HTR-8/SVneo (cell line): ENCODE results near the gene APCDD1.
A peak's percentile ranks its signal among the peaks of the same experiment; 100 is the strongest.
"Not testable (repeated sequence)": the region's sequence is repeated elsewhere in the genome, so short reads cannot be mapped to it uniquely, and the experiment has no call there.

Experiments
- DNase-seq: peaks from one replicate; pipeline ENCODE4 v3.0.0; 2011; ENCODE audit warnings: low spot score, mixed read lengths; ENCODE audit not compliant: insufficient read length
- FAIRE-seq: peaks from 2 replicates; lab custom pipeline; 2011; peaks lifted over from hg19 to GRCh38; lab: Jason Lieb, UNC

APCDD1 gene

DNA sequence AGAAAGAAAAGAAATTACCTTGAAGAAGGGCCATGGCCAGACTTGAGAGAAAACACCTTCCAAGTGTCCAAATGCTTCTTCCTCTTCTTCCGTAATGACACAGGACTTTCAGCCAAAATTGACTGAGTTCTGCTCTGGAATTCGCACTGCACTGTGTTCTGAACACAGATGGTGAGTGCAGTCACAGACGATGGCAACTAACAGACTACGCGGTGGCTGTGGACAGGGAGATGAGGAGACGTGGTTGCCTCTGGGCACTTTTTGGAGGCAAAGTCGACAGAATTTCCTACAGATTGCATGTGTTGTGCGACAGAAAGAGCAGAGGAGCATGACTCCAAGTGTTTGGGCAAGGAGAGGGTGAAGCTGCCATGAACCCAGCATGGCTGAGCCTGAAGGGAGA lies 67.1 kb downstream of the APCDD1 start:
- DNase-seq, result no peak
- no peak for FAIRE-seq

DNA sequence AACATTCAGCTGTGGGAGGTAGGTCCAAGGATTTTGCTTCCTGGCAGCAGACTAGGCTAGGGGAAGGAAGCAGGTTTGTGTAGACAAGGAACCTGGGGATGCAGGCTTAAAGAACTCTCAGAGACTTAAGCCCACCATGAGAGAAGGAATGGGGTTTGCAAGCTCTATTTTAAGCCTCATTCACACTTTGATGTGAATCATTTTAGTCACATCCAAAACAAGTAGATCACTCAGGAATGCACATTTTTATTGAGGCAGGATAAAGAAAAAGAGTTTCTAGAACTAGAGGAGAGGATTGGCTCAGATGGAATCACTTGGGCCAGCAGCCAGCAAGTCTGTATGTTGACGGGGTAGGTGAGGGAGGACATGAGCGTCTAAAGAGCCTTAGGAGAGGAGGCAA lies 68.1 kb downstream of the APCDD1 start:
- FAIRE-seq (no peak), DNase-seq (no peak)

DNA sequence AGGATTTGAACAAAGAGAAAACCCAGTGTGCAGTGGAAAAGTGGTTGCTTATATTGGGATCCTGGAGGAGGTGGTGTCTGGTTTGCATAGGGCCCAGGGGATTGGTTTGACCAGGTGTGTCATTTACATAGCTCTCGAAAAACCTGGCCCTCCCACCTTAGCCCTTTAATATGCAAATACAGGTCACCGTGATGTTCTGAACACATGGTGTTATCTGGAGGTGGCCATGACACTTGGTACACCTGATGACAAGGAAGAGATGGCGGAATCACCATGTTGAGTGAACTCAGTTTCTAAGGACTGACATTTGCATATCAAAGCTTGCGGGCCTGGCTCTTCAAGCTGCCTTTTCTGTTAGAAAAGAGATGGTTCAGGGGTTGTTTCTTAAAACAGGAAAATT lies 69.1 kb downstream of the APCDD1 start:
- no peak for DNase-seq
- FAIRE-seq, result no peak

DNA sequence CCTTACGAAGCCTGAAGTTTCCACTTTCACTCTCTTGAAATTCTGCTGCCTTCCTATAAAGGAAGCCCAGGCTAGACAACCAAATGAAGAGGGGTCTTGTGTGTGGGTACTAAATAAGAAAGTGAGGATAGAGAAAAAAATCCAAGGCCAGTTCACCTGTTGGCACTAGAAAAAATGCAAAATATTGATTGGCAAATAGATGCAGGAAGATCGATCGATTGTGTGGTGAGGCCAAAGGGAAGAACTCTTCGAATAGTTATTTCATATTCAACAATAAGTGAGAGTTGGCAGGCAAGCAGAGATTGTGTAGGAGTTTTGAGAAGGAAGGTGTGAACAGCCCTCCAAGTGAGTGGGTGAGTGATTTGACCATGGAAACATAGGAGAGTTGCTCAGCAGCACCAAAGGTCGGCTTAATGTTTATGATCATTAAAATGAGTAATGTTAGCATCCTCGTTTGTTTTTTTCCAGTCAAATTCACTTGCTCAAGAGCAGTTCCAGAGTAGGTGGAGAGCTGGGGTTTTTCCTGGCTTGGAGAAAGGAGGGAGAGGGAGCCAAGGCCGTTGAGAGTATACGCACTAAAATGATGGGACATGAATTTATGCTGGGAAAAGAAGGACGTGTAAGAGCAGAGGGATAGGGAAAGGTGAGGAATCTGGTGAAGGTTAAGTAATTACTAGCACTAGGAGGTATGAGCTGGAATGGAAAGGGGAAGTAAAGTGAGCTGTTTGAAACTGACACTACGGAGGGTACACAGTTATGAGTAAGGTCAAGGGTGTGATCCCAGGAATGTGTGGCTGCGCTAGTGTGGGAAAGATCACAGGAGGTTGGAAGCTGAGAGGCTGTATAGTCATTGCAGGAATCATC lies 70.3 kb downstream of the APCDD1 start:
- DNase-seq, result no peak
- no peak for FAIRE-seq

DNA sequence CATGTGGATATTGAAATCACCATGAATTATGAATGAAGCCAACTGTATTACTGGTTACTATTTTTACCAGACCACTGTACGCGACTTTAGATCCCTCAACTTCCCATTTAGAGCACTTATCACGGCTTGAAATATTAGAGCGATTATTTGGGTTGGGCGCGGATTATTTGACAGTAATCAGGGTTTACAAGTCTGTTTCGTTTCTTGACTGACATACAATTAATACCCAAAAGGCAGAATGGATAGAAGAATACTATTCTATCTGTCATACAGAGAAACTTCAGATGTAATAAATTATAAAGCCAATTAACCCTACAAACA lies 70.9 kb downstream of the APCDD1 start:
- DNase-seq (no peak), FAIRE-seq (no peak)

DNA sequence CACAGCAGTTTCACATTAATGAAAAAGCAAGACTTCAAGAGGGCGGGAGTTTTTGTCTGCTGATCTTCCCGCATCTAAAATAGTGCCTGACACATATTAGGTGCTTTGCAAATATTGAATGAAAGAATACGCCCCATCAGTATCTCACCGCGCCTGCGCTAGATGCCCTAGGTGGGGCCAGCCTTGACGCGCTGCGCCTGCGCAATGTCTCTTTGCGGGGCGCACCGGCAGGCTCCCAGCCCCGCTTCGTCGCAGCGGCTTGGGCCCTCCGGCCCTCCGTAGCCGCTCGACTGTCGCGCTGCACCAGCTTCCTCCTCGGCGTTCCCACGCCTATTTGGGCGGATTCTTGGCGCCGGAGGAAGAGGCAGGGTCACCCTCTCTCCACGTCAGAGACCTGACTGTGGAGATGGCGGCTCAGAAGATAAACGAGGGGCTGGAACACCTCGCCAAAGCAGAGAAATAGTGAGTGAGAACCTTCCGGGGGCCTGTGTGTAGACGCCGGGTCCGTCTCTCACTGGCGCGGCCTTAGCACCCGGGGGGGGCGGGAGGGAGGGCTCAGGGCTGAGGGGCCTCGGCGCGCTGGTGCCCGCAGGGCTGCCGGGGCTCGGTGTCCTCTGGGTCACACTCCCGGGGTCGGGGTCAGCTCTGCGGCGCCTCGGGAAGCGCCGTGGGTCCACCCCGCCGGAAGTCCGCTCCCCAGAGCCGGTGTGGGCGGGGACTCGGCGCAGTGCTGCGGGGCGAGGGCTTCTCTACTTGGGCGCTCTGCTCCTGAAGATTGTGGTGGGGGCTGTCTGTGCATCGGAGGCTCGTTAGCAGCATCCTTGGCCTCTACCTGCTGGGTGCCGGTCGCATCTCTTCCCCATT lies 71.5 kb downstream of the APCDD1 start, which contains the start of gene NAPG:
TSS of gene NAPG (plus strand) at position 331 of the 864 bp plus-strand sequence. CDS start at position 407, 76 bp downstream.
- DNase-seq (peak; percentile 97), FAIRE-seq (peak; percentile 67)

DNA sequence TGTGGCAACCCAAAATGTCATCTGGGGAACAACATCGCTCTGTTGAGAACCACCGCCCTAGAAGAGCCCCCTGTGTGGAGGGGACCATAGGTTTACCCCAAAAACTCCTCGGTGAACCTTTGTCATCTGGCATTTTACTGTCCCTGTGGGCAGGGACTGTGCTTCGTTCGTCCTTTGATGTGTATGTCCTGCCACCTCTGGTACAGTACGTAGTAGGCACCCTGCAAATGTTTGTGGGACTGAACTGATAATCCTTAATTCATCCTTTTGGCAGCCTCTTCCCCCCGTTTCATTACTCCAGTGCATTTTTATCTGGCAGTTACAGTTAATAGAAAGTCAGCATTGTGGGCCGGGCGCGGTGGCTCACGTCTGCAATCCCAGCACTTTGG lies 72.1 kb downstream of the APCDD1 start:
- FAIRE-seq (no peak), DNase-seq (no peak)

DNA sequence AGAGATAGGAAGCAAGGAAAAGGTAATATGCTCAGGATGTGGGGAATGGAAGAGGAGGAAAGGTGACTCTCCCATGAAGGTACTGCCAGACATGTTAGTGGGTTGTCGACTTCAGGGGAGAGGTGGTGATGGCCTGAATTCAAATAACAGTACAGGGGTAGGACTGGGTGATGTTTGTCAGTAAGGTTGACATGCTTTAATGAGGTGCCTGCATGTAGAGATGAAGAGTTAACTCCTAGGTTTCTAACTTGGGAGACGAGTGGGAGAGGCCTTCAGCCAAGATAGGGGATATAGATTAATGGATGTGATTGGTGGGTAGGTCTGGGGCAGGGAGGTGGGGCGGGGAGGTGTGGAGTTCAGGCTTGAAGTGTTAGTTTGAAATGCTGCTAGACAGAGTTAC lies 74.0 kb downstream of the APCDD1 start:
- no peak for DNase-seq
- no peak for FAIRE-seq

DNA sequence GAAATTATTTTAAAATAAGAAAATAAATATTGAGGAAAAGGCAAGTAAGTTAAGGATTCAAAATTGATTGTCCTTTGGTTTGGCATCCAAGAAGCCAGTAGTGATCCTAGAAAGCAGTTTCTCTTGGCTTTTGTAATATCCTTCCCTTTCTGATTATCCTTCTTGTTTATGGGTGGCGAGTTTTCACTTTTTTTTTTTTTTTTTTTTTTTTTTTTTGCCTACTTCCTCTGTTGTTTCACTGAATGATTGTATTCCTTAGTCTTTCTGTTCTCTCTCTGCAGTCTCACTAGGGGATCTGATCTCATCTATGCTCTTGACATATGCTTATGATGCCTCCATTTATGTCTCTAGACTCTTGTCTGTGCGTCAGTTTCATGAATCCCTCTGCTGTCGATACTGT lies 75.6 kb downstream of the APCDD1 start:
- FAIRE-seq, result no peak
- DNase-seq, result no peak

DNA sequence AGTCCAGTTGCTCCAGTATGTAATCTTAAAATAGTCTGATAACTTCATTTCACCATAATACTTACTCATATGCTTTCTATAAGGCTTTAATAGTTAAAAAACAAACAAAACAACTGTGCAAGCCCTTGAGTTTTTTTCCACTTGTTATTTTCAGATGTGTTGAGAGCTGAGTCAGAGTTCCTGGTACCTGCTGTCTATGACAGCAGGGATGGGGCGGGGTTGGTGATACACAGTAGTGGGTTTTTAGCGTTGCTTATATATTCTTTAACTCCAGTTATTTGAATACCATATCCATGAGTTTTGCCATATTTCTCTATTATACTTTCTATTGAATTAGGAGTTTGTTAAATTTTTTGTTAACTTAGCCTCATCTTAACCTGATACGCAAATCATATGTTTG lies 76.4 kb downstream of the APCDD1 start:
- no peak for DNase-seq
- no peak for FAIRE-seq

DNA sequence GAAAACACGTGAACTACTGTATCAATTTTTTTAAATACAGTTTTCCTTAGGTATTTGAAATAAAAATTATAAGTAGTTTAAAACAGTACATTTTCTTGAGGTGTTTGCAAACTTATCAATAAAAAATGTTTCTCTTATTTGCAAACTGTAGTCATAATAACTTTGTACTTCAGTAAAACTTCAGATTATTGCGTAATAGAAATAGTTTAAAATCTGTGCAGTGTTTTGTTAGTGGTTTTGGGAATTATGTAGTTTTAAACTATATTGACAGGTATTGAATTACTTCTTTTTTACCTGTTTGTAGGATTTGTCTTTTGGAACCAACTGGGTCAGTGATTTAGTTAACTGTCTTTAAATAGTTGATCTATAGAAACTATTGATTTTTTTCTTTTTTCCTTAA lies 78.7 kb downstream of the APCDD1 start:
- DNase-seq, result no peak

DNA sequence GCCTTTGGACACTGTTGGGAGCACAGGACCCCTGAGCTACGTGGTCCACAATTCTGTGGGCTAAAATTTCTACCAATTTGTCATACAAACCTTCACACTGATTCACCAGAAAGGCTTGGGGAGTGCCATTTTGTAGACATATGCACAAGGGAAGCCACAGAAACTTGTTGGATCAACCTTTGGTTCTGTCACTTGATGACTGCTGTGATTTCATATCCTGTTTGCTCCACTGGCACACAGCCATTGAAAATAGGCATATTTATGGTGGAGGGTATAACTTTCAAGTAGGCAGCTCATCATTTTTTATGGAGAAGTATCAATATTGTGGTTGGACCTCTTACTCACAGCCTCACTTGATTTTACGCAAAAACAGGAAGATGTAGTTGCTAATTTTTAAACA lies 81.8 kb downstream of the APCDD1 start:
- DNase-seq (no peak), FAIRE-seq (no peak)

More for the DNA sequence above, 78.7 kb downstream of the APCDD1 start:
- no peak for FAIRE-seq

DNA sequence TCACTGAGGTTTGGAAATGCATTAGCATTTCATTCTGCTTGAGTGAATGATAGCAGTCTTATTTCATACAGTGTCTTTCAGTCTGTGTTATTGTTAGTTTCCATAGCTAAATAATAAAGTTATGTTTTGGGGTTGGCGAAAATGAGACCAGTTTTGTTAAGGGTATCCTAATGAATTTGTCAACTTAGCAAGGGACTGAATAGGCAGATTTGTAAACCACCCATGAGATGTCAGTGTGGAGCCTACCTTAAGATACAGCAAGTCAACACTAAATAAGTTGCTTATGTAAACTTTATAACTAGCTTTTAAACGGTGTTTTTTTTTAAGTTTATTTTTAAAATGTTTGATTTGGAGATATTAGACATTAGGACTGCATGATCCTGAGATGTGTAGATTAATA lies 83.3 kb downstream of the APCDD1 start:
- DNase-seq (no peak), FAIRE-seq (no peak)

DNA sequence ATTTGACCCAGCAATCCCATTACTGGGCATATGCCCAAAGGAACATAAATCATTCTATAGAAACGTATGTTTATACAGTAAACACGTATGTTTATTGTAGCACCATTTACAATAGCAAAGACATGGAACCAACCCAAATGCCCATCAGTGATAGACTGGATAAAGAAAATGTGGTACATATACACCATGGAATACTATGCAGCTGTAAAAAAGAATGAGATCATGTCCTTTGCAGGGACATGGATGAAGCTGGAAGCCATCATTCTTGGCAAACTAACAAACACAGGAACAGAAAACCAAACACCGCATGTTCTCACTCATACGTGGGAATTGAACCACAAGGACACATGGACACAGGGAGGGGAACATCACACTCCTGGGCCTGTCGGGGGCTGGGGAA lies 84.7 kb downstream of the APCDD1 start:
- not testable (repeated sequence) for DNase-seq, FAIRE-seq
